OCI-M2 (cell line): ENCODE measurements around the gene EWSR1.

Experiments
- DNase-seq: peaks from one replicate; lab custom pipeline; 2025; ENCODE audit not compliant: unreplicated experiment; lab: John Stamatoyannopoulos, UW

The EWSR1 gene

GRCh38 chr22:29315286-29316140, 47.4 kb downstream of the EWSR1 start, which contains the start of gene RASL10A:
Gene RASL10A, minus strand, starts transcription at chr22:29315697. Its CDS starts 451 bp downstream, at chr22:29315246.
- DNase-seq = no peak

- no peak for DNase-seq
These were observed 48.2 kb downstream of the EWSR1 start for GRCh38 chr22:29316141-29316828.

GRCh38 chr22:29317827-29318454, 49.9 kb downstream of the EWSR1 start:
- DNase-seq = no peak

GRCh38 chr22:29319072-29319471, 51.0 kb downstream of the EWSR1 start:
- no peak for DNase-seq

GRCh38 chr22:29320546-29320945, 52.5 kb downstream of the EWSR1 start:
- DNase-seq = no peak

- no peak for DNase-seq
These were observed 55.6 kb downstream of the EWSR1 start for GRCh38 chr22:29323641-29324040.

GRCh38 chr22:29325356-29325755, 57.3 kb downstream of the EWSR1 start:
- DNase-seq = no peak

- no peak for DNase-seq
These were observed 57.8 kb downstream of the EWSR1 start for GRCh38 chr22:29325785-29326315.

- DNase-seq = no peak
These were observed 58.4 kb downstream of the EWSR1 start for GRCh38 chr22:29326481-29326880.

GRCh38 chr22:29327089-29327764, 59.2 kb downstream of the EWSR1 start:
- DNase-seq = no peak

GRCh38 chr22:29328055-29328454, 60.0 kb downstream of the EWSR1 start:
- no peak for DNase-seq

- DNase-seq = no peak
These were observed 60.8 kb downstream of the EWSR1 start for GRCh38 chr22:29328566-29329500.

GRCh38 chr22:29329581-29329980, 61.5 kb downstream of the EWSR1 start:
- no peak for DNase-seq

- no peak for DNase-seq
These were observed 62.2 kb downstream of the EWSR1 start for GRCh38 chr22:29330291-29330690.

GRCh38 chr22:29330753-29331152, 62.7 kb downstream of the EWSR1 start:
- DNase-seq = no peak

GRCh38 chr22:29331213-29331612, 63.1 kb downstream of the EWSR1 start:
- DNase-seq = no peak

- DNase-seq = no peak
These were observed 63.7 kb downstream of the EWSR1 start for GRCh38 chr22:29331658-29332300.

GRCh38 chr22:29332886-29333496, 64.9 kb downstream of the EWSR1 start:
- DNase-seq = no peak

GRCh38 chr22:29334148-29334547, 66.1 kb downstream of the EWSR1 start:
- DNase-seq = no peak
